Immature natural killer cell (primary cell): Measurements from ENCODE around the gene RAPH1. TPM values are rescaled to one million over a fixed set of nuclear protein-coding genes. Genes with fewer than 3 reads are reported as not detected.
"Not testable (repeated sequence)": the region's sequence is repeated elsewhere in the genome, so short reads cannot be mapped to it uniquely, and the experiment has no call there.

ENCODE experiments used
- DNase-seq, 3 donors: peaks; one replicate each; pipeline ENCODE4 v3.0.0; 2022; ENCODE audit warnings: mixed read lengths in 1 of 3
- H3K27ac Mint-ChIP-seq, 6 donors: one replicate each; pipeline ENCODE4 v1.8.0; 2020; ENCODE audit warnings: mixed read lengths in 6 of 6, mild to moderate bottlenecking in 5 of 6, inconsistent platforms in 4 of 6, moderate library complexity in 3 of 6
- H3K27me3 Mint-ChIP-seq, 3 donors: one replicate each; pipeline ENCODE4 v1.8.0; 2020 to 2021; ENCODE audit warnings: low read depth in 3 of 3, mild to moderate bottlenecking in 3 of 3, mixed read lengths in 3 of 3, moderate library complexity in 3 of 3, inconsistent platforms in 1 of 3
- H3K36me3 Mint-ChIP-seq, 3 donors: one replicate each; pipeline ENCODE4 v1.8.0; 2020; ENCODE audit warnings: mixed read lengths in 3 of 3, inconsistent platforms in 2 of 3, mild to moderate bottlenecking in 2 of 3
- H3K4me1 Mint-ChIP-seq, 2 donors: one replicate each; pipeline ENCODE4 v1.8.0; 2020; ENCODE audit warnings: inconsistent platforms in 2 of 2, mild to moderate bottlenecking in 2 of 2, mixed read lengths in 2 of 2, moderate library complexity in 1 of 2
- H3K4me3 Mint-ChIP-seq, 5 donors: one replicate each; pipeline ENCODE4 v1.8.0; 2020; ENCODE audit warnings: mild to moderate bottlenecking in 5 of 5, mixed read lengths in 5 of 5, inconsistent platforms in 3 of 5, moderate library complexity in 3 of 5
- H3K9me3 Mint-ChIP-seq, 6 donors: one replicate each; pipeline ENCODE4 v1.8.0; 2020; ENCODE audit warnings: mild to moderate bottlenecking in 6 of 6, mixed read lengths in 6 of 6, inconsistent platforms in 4 of 6, moderate library complexity in 3 of 6
- polyA plus RNA-seq, 3 donors: library from polyadenylated mRNA; unstranded; fragments of 300-500 nt; fragmentation: Illumina TruSeq; gene quantifications; one replicate each; pipeline ENCODE4 v1.2.3, GENCODE V29; 2021

RAPH1 gene
- polyA plus RNA-seq, 3 donors from 2014 or later: not detected

- no peak for DNase-seq
- Mint-ChIP-seq H3K36me3 (no peaks in the 10 kb centered on the region), H3K27me3 (peaks cover 2 to 6% (median 5%) of the 10 kb centered on the region in 3 donors), H3K27ac (no peak overlapping the region), H3K4me1 (peaks cover 4 to 12% of the 10 kb centered on the region in 2 donors), H3K9me3 (no peaks in the 10 kb centered on the region), H3K4me3 (no peak overlapping the region)
These were observed 30.0 kb upstream of the RAPH1 start for GRCh38 chr2:203565076-203565475.

DNA sequence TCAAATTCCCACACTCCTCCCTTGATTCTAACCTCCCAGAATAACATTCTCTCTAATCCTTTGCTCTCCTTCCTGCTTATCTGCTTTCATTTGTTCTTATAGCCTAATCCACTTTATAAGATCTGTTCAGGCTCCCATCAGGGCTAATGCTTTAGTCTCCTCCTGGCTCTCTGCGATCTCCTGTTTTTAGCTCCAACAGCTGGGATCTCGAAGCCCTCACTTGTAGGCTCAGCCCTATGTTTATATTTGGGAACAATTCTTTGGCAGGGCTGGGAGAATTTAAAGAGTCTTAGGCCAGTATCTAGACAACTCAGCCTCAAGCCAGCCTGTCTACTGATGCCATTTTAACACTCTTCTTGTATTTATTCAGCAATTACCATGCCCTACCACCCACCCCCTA lies 27.2 kb upstream of the RAPH1 start:
- H3K36me3 Mint-ChIP-seq: no peaks in the 10 kb centered on the region
- H3K9me3 Mint-ChIP-seq: no peaks in the 10 kb centered on the region
- no peaks in the 10 kb centered on the region for H3K4me1 Mint-ChIP-seq
- no peak overlapping the region for H3K27ac Mint-ChIP-seq
- H3K4me3 Mint-ChIP-seq: no peak overlapping the region
- peaks cover 0 to 4% (median 3%) of the 10 kb centered on the region in 3 donors for H3K27me3 Mint-ChIP-seq
- no peak for DNase-seq

DNA sequence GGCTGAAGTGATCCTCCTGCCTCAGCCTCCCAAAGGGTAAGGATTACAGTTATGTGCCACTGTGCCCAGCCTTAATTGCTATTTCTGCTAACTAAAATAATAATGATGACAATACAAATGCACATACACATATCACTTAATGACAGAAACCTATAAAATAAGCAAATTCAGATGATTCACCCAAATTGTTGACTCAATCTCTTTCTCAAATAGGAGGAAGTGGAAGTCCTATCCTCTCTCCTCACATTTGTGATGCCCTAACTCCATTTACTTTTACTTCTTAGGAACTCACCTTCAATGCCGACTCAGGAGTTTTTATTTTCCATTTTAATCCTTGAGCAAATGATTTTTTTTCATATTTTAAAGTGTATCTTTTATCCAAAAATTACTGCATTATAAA lies 24.5 kb upstream of the RAPH1 start:
- no peaks in the 10 kb centered on the region for H3K9me3 Mint-ChIP-seq
- no peak overlapping the region for H3K4me3 Mint-ChIP-seq
- no peaks in the 10 kb centered on the region for H3K4me1 Mint-ChIP-seq
- H3K27me3 Mint-ChIP-seq: peaks cover 0 to 7% (median 3%) of the 10 kb centered on the region in 3 donors
- no peak overlapping the region for H3K27ac Mint-ChIP-seq
- no peaks in the 10 kb centered on the region for H3K36me3 Mint-ChIP-seq
- DNase-seq: no peak

- no peak for DNase-seq
- Mint-ChIP-seq H3K27me3 (peaks cover 0 to 10% (median 0%) of the 10 kb centered on the region in 3 donors), H3K4me3 (no peak overlapping the region), H3K36me3 (no peaks in the 10 kb centered on the region), H3K4me1 (no peaks in the 10 kb centered on the region), H3K9me3 (no peaks in the 10 kb centered on the region), H3K27ac (no peak overlapping the region)
These were observed 18.7 kb upstream of the RAPH1 start for GRCh38 chr2:203553784-203554183.

DNA sequence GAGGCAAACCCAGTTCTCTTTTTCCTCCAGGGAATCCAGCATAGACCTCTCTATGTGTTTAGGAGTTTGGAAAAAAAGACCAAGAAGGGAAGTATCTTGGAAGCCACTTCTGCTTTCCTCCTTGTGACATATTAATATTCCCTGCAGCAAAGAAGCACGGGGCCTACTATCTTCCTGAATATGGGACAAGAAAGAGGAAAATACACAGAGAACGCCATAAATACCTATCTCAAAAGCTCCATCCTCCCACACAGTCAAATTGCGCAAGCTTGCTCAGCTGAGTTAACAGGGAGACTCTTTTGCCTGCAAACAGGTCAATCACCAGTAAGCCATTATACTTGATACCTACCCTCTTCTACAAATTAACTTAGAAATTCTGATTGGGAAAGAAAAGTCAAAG lies 16.7 kb upstream of the RAPH1 start:
- no peak overlapping the region for H3K4me3 Mint-ChIP-seq
- no peaks in the 10 kb centered on the region for H3K36me3 Mint-ChIP-seq
- H3K9me3 Mint-ChIP-seq: no peaks in the 10 kb centered on the region
- peaks cover 0 to 10% (median 0%) of the 10 kb centered on the region in 3 donors for H3K27me3 Mint-ChIP-seq
- DNase-seq: no peak
- no peaks in the 10 kb centered on the region for H3K4me1 Mint-ChIP-seq
- H3K27ac Mint-ChIP-seq: no peak overlapping the region

GRCh38 chr2:203550266-203550665 lies 15.2 kb upstream of the RAPH1 start:
- Mint-ChIP-seq H3K27ac (no peak overlapping the region), H3K9me3 (no peaks in the 10 kb centered on the region), H3K4me1 (no peaks in the 10 kb centered on the region), H3K27me3 (peaks cover 0 to 7% (median 0%) of the 10 kb centered on the region in 3 donors), H3K36me3 (no peaks in the 10 kb centered on the region), H3K4me3 (no peak overlapping the region)
- no peak for DNase-seq

GRCh38 chr2:203549406-203549805 lies 14.3 kb upstream of the RAPH1 start:
- H3K4me3 Mint-ChIP-seq: no peak overlapping the region
- no peaks in the 10 kb centered on the region for H3K9me3 Mint-ChIP-seq
- H3K4me1 Mint-ChIP-seq: no peaks in the 10 kb centered on the region
- peaks cover 1 to 9% (median 2%) of the 10 kb centered on the region in 3 donors for H3K27me3 Mint-ChIP-seq
- H3K27ac Mint-ChIP-seq: no peak overlapping the region
- DNase-seq: no peak
- no peaks in the 10 kb centered on the region for H3K36me3 Mint-ChIP-seq

- Mint-ChIP-seq H3K9me3 (no peaks in the 10 kb centered on the region), H3K4me1 (no peaks in the 10 kb centered on the region), H3K36me3 (no peaks in the 10 kb centered on the region), H3K27ac (no peak overlapping the region), H3K4me3 (no peak overlapping the region), H3K27me3 (peaks cover 1 to 8% (median 2%) of the 10 kb centered on the region in 3 donors)
- DNase-seq: no peak
These were observed 13.8 kb upstream of the RAPH1 start for GRCh38 chr2:203548887-203549286.

- Mint-ChIP-seq H3K4me3 (no peak overlapping the region), H3K4me1 (no peaks in the 10 kb centered on the region), H3K27me3 (peaks cover 2 to 8% (median 4%) of the 10 kb centered on the region in 3 donors)
These were observed 12.3 kb upstream of the RAPH1 start for GRCh38 chr2:203547356-203547755.

DNA sequence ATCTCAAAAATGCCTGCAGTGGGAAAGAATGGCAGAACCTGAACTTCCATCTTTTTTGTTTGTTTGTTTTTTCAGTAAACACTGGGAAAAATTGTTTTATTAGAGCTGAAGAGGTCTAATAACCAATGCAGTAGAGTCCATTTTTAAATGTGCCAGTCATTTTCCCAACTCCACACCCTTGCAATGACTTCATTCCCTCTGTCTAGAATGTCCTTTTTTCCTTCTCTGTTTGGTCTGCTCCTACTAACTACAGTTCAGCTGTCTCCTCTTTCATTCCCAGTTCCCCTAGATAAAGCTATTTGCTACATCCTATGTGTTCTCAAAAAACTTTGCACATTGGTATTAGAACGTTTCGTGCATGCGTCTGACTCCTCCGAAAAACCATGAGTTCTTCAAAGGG lies 9.3 kb upstream of the RAPH1 start:
- Mint-ChIP-seq H3K36me3 (no peaks in the 10 kb centered on the region), H3K27ac (no peak overlapping the region), H3K27me3 (peaks cover 2 to 5% (median 4%) of the 10 kb centered on the region in 3 donors), H3K9me3 (no peaks in the 10 kb centered on the region), H3K4me3 (no peak overlapping the region), H3K4me1 (no peaks in the 10 kb centered on the region)
- no peak for DNase-seq

More at GRCh38 chr2:203547356-203547755, 12.3 kb upstream of the RAPH1 start:
- Mint-ChIP-seq H3K27ac (no peak overlapping the region), H3K9me3 (no peaks in the 10 kb centered on the region), H3K36me3 (no peaks in the 10 kb centered on the region)
- DNase-seq: no peak

DNA sequence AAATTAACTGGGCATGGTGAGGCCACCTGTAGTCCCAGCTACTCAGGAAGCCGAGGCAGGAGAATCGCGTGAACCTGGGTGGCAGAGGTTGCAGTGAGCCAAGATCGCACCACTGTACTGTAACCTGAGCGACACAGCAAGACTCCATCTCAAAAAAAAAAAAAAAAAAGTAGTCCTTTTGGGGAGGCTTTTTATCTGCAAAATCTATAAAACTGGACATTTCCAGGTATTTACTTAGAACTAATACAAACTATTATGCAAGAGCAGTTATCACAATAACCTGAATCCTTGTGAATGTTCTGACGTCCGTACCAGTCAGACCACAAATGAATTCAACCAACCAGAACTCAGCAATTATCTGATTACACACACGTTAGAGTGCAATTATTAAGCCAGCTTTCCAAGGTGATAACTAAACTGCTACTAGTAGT lies 8.8 kb upstream of the RAPH1 start:
- Mint-ChIP-seq H3K9me3 (no peaks in the 10 kb centered on the region), H3K4me1 (no peaks in the 10 kb centered on the region), H3K27ac (no peak overlapping the region), H3K4me3 (no peak overlapping the region), H3K36me3 (no peaks in the 10 kb centered on the region), H3K27me3 (peaks cover 2 to 4% (median 3%) of the 10 kb centered on the region in 3 donors)
- DNase-seq: no peak

GRCh38 chr2:203540598-203540997 lies 5.5 kb upstream of the RAPH1 start:
- not testable (repeated sequence) for H3K36me3 Mint-ChIP-seq, H3K4me1 Mint-ChIP-seq, H3K27ac Mint-ChIP-seq, H3K9me3 Mint-ChIP-seq, DNase-seq, H3K4me3 Mint-ChIP-seq
- H3K27me3 Mint-ChIP-seq: peaks cover 2 to 19% (median 10%) of the 10 kb centered on the region in 3 donors

DNA sequence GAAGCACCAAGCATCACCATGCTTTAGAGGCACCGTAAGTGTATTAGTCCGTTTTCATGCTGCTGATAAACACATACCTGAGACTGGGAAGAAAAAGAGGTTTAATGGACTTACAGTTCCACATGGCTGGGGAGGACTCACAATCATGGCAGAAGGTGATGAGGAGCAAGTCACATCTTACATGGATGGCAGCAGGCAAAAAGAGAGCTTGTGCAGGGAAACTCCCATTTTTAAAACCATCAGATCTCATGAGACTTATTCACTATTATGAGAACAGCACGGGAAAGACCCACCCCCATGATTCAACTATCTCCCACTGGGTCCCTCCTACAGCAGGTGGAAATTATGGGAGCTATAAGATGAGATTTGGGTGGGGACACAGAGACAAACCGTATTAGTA lies 3.1 kb upstream of the RAPH1 start:
- not testable (repeated sequence) for H3K9me3 Mint-ChIP-seq, H3K27ac Mint-ChIP-seq, H3K36me3 Mint-ChIP-seq, DNase-seq, H3K4me3 Mint-ChIP-seq
- Mint-ChIP-seq H3K4me1 (peaks cover 20 to 25% of the 10 kb centered on the region in 2 donors), H3K27me3 (peaks cover 10 to 26% (median 18%) of the 10 kb centered on the region in 3 donors)

DNA sequence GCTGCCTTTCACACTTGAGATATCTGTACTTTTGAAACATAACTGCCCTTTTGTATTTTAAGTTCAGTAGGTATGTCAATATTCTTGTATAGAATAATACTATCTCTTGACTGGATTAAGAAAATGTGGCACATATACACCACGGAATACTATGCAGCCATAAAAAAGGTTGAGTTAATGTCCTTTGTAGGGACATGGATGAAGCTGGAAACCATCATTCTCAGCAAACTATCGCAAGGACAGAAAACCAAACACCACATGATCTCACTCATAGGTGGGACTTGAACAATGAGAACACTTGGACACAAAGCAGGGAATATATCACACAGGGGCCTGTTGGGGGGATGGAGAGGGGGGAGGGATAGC lies 1.5 kb upstream of the RAPH1 start:
- peaks cover 22 to 28% of the 10 kb centered on the region in 2 donors for H3K4me1 Mint-ChIP-seq
- not testable (repeated sequence) for H3K36me3 Mint-ChIP-seq, DNase-seq, H3K27ac Mint-ChIP-seq, H3K9me3 Mint-ChIP-seq
- H3K4me3 Mint-ChIP-seq: peak overlapping the region in 4 of 5 donors; percentile 31 to 85 (median 82)
- H3K27me3 Mint-ChIP-seq: peaks cover 16 to 32% (median 27%) of the 10 kb centered on the region in 3 donors

DNA sequence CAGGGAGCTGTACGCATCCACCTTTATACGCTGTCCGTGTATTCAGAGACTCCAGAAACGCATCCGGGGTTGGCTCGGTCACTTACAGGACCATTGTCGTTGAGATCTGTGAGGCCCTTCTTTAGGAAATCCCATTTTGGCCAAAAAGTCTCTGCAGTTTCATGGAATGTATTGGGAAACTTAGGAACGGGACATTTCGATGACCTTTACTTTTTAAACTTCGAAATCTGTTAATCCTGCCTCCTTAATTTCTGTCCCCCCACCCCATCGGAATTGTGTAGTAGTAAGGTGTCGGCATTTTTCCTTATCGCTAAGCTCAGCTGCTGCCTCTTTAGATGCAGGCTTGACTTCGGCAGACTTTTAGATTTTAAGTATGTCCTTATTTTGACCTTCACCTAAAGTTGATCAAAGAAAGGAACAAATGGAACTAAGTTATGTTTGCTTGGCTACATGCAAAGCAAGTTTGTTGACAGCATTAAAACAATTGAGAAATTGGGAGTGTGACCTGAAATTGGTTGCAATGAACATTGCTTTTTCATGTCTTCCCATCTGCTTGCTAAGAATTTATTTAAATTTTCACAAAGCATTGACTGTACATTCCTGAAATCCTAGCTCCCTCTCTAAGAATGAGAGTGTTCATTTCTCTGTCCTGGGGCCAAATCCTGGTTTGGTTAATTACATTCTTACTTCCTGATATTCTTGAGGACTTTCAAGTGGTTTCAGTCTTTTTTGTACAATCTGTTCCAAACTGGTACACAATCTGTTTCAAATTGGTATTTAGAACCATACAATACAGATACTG lies 884 bp upstream of the RAPH1 start:
- Mint-ChIP-seq H3K27ac (no peak overlapping the region), H3K9me3 (peaks cover 0 to 5% (median 1%) of the 10 kb centered on the region in 6 donors), H3K4me3 (peak overlapping the region; percentile 82 to 86 (median 84)), H3K27me3 (peaks cover 19 to 38% (median 28%) of the 10 kb centered on the region in 3 donors), H3K36me3 (no peaks in the 10 kb centered on the region), H3K4me1 (peaks cover 22 to 28% of the 10 kb centered on the region in 2 donors)
- DNase-seq: no peak
